ENCODE measurements around the gene MTUS2.

GRCh38 chr13:28820099-28821051, at the start of gene MTUS2:
- TF ChIP-seq MAX (IDR thresholded peaks at IDR 0.05) (no peak), RAD21 (IDR thresholded peaks at IDR 0.05) (no peak), SP1 (IDR thresholded peaks at IDR 0.05) (no peak), ATF3 (IDR thresholded peaks at IDR 0.05) (no peak), JUND (IDR thresholded peaks at IDR 0.05) (no peak)
- TF ChIP-seq, protein P1, sequence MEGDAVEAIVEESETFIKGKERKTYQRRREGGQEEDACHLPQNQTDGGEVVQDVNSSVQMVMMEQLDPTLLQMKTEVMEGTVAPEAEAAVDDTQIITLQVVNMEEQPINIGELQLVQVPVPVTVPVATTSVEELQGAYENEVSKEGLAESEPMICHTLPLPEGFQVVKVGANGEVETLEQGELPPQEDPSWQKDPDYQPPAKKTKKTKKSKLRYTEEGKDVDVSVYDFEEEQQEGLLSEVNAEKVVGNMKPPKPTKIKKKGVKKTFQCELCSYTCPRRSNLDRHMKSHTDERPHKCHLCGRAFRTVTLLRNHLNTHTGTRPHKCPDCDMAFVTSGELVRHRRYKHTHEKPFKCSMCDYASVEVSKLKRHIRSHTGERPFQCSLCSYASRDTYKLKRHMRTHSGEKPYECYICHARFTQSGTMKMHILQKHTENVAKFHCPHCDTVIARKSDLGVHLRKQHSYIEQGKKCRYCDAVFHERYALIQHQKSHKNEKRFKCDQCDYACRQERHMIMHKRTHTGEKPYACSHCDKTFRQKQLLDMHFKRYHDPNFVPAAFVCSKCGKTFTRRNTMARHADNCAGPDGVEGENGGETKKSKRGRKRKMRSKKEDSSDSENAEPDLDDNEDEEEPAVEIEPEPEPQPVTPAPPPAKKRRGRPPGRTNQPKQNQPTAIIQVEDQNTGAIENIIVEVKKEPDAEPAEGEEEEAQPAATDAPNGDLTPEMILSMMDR (IDR thresholded peaks at IDR 0.05; ENCODE audit: low read depth, low read length, missing input control), result no peak
